D721Med (cell line): ENCODE measurements around the gene AMH.

ENCODE experiments used
- DNase-seq: peaks from one replicate; pipeline ENCODE4 v3.0.0; 2011; ENCODE audit warnings: low spot score; ENCODE audit not compliant: insufficient read length
- FAIRE-seq: peaks from 2 replicates; lab custom pipeline; 2011; peaks lifted over from hg19 to GRCh38; lab: Jason Lieb, UNC
- CTCF ChIP-seq: IDR thresholded peaks from 2 replicates; pipeline ENCODE4 v1.5.1; 2012; ENCODE audit warnings: mild to moderate bottlenecking, control low read depth; ENCODE audit not compliant: insufficient read depth; ENCODE audit errors: missing control alignments

Gene AMH

DNA sequence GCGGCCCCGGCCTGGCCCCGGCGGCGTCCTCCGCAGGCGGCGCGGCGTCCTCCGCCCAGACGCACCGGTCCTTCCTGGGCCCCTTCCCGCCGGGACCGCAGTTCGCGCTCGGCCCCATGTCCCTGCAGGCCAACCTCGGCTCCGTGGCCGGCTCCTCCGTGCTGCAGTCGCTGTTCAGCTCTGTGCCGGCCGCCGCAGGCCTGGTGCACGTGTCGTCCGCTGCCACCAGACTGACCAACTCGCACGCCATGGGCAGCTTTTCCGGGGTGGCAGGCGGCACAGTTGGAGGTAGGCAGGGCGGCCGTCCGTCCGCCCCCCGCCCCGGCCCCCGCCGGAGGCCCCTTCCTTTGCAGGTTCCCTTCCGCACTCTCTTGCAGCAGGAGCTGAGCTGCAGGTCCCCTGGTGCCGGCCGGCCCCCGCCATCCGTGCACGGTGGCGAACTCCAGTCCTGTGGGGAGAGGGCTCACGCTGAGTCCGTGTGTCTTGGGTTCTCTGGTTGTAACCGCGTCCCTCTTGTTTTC, 22.2 kb upstream of the AMH start:
- FAIRE-seq (no peak), DNase-seq (no peak)
- no peak for TF ChIP-seq CTCF

- no peak for DNase-seq
- no peak for FAIRE-seq
- TF ChIP-seq CTCF, result no peak
Observed at GRCh38 chr19:2227415-2228156, 21.5 kb upstream of the AMH start.

DNA sequence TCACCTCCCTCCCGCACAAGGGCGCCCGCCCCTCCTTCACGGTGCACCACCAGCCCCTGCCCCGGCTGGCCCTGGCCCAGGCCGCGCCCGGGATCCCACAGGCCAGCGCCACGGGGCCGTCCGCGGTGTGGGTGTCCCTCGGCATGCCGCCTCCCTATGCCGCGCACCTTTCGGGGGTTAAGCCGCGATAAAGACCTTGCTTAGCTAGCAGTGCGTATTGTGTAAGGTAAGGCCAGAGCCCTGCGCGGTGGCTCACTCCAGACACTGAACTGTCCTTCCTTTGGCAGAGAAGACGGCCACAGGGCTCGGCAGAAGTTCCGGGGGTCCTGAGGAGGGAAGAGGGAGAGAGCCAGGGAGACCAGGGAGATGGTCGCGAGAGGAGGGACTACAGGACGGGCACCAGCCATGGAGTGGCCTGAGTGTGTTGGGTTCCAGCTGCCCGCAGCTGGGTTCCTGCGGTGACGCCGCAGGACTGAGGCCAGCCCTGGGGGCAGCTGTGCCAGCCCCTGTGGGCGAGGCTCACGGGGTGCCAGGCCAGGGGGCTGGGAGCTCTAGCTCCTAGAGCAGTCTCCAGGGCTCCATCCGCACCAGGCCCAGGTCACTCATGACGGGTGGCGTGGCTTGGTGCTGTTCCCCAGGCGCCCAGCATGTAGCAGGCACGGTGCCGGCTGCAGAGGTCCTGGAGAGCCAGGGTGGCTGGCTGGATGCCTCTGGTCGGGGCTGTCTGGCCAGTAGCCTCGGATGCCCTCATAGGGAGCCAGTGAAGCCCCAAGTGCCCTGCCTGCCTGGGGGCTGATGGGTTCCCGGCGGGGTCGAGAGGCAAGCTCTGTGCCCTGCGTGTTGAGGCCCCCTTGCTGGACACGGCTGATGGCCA, 20.7 kb upstream of the AMH start:
- FAIRE-seq, result no peak
- TF ChIP-seq CTCF, result no peak
- no peak for DNase-seq

GRCh38 chr19:2229103-2230032, 19.8 kb upstream of the AMH start:
- no peak for FAIRE-seq
- no peak for DNase-seq
- no peak for TF ChIP-seq CTCF

DNA sequence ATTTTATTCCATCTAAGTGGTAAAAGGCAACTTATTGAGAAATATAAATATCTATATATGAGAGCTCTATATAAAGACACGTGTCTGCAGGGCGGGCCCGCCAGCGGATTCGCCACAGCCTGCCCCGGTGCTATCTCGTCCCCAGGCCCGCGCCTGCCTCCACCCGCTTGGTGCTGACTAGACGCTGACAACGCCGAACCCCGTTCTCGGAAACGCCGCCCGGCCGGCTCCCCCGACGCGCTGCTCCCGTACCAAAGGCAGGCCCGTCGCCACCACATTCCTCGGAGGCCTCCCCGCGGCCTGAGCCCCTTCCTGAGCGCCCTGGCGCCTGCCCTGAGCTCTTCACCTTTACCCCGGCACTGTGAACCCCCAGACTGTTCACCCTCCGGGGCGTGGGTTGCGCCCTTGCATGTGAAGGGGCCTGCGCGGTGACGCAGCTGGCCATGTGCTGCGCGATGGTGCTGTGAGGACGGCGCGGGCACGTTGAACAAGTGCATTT, 19.0 kb upstream of the AMH start:
- DNase-seq (no peak), FAIRE-seq (no peak)
- no peak for TF ChIP-seq CTCF

DNA sequence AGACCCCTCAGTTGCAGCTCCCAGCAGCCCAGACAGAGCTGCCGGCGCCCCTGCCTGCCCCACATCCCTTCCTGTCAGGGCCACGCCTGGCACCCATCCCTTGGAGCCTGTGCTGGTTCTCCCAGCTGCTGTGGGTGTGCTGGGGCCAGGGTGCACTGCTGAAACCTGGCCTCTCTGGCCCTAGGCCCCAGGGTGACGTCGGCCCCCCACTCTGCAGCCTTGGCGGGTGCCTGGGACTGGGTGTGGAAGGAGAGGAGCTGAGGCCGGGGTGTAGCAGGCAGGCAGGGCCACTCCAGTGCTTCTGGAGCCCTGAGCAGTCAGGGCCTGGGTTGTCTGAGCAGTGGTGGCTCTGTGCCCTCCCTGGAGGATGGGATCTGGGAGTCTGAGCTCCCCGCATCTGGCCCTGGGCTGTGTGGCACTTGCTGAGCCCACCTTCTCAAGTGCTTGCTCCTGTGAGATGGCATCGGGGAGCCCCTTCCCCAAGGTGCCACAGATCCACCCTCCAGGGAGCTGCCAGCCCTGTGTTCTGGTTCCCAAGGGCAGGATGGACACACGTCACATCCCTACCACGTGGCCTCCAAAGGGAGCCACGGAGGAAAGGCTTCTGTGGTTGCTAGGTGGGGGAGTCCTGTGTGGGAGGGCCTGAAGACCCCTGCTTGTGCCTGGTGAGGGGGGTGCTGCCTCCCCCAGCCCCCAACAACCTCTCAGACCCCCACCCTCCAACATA, 18.2 kb upstream of the AMH start:
- TF ChIP-seq CTCF, result no peak
- FAIRE-seq (no peak), DNase-seq (no peak)
